ACC112 (cell line): Measurements from ENCODE around the gene FXN.
"Not testable (repeated sequence)": the region's sequence is repeated elsewhere in the genome, so short reads cannot be mapped to it uniquely, and the experiment has no call there.

Source experiments
- H2AFZ ChIP-seq: fragments of 200-600 bp; sonication (generic); one replicate; pipeline ENCODE4 v1.6.0; 2017; ENCODE audit warnings: antibody characterized with exemption, low read length; ENCODE audit not compliant: unreplicated experiment
- H3K27ac ChIP-seq: fragments of 200-600 bp; sonication (generic); 2 replicates; pipeline ENCODE4 v1.5.1; 2014; ENCODE audit warnings: low read depth, mild to moderate bottlenecking, antibody characterized with exemption, low read length, moderate library complexity
- H3K27me3 ChIP-seq: fragments of 200-600 bp; sonication (generic); 2 replicates; pipeline ENCODE4 v1.6.1; 2014; ENCODE audit warnings: mild to moderate bottlenecking, antibody characterized with exemption, low read length, moderate library complexity, mixed read lengths; ENCODE audit not compliant: insufficient read depth
- H3K36me3 ChIP-seq: fragments of 200-600 bp; sonication (generic); 2 replicates; pipeline ENCODE4 v1.6.1; 2016; ENCODE audit warnings: mild to moderate bottlenecking, antibody characterized with exemption, low read length, moderate library complexity, mixed read lengths; ENCODE audit not compliant: insufficient read depth
- H3K4me1 ChIP-seq: fragments of 200-600 bp; sonication (generic); one replicate; pipeline ENCODE4 v1.6.1; 2016; ENCODE audit warnings: low read length, mixed read lengths; ENCODE audit not compliant: insufficient read depth, unreplicated experiment, control insufficient read depth
- H3K4me3 ChIP-seq: fragments of 200-600 bp; sonication (generic); 2 replicates; pipeline ENCODE4 v1.5.1; 2014; ENCODE audit warnings: mild to moderate bottlenecking, low read depth, low read length
- H3K79me2 ChIP-seq: fragments of 200-600 bp; sonication (generic); one replicate; pipeline ENCODE4 v1.6.0; 2016; ENCODE audit warnings: low read length; ENCODE audit not compliant: control insufficient read depth, unreplicated experiment, insufficient read depth

Gene FXN

DNA sequence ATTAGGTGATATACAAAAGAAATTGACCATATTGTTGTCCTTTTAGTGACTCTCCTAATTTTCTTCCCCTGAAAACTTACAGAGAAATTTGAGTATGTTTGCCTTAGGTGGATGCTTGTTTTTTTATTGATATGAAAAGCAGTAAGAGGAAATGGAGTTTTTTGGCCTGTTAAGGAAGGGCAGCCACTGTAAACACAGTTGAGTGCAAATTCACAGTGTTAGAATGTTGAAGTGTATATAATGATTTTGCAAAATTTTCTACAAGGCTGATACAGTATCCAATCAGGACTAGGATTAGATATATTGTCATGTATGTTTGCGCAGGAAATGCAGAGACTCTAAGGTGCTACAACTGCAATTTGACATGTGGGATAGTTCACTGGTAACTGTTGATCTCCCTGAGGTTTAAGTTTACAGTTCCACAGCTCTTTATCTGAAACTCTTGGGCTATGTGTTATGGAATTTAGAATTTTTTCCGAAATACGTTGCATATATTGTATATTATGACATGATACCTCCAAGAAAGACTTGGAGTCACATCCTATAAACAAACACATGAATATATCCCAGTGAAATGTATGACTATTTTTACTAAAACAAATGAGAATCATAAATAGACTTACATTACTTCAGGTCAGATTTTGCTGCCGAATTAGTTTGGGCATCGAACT lies 62.5 kb downstream of the FXN start:
- Histone ChIP-seq H3K4me1 (peaks cover 10% of the 10 kb centered on the region), H3K27ac (peak overlapping the region; percentile 26; the same call in 1 of the 2 replicates), H2AFZ (no peak overlapping the region), H3K4me3 (no peak overlapping the region), H3K27me3 (no peaks in the 10 kb centered on the region), H3K36me3 (no peaks in the 10 kb centered on the region), H3K79me2 (no peaks in the 10 kb centered on the region)

DNA sequence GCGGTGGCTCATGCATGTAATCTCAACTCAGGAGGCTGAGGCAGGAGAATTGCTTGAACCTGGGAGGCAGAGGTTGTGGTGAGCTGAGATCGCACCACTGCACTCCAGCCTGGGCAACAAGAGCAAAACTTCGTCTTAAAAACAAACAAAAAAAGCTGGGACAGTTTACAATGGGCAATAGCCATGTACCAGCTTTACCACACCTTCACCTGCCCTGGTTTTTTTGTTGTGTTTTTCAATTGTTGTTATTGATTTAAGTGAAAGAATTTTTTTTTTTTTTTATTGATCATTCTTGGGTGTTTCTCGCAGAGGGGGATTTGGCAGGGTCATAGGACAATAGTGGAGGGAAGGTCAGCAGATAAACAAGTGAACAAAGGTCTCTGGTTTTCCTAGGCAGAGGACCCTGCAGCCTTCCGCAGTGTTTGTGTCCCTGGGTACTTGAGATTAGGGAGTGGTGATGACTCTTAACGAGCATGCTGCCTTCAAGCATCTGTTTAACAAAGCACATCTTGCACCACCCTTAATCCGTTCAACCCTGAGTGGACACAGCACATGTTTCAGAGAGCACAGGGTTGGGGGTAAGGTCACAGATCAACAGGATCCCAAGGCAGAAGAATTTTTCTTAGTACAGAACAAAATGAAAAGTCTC lies 67.9 kb downstream of the FXN start:
- not testable (repeated sequence) for H3K36me3 ChIP-seq, H2AFZ ChIP-seq, H3K4me1 ChIP-seq, H3K27ac ChIP-seq, H3K4me3 ChIP-seq, H3K27me3 ChIP-seq, H3K79me2 ChIP-seq

DNA sequence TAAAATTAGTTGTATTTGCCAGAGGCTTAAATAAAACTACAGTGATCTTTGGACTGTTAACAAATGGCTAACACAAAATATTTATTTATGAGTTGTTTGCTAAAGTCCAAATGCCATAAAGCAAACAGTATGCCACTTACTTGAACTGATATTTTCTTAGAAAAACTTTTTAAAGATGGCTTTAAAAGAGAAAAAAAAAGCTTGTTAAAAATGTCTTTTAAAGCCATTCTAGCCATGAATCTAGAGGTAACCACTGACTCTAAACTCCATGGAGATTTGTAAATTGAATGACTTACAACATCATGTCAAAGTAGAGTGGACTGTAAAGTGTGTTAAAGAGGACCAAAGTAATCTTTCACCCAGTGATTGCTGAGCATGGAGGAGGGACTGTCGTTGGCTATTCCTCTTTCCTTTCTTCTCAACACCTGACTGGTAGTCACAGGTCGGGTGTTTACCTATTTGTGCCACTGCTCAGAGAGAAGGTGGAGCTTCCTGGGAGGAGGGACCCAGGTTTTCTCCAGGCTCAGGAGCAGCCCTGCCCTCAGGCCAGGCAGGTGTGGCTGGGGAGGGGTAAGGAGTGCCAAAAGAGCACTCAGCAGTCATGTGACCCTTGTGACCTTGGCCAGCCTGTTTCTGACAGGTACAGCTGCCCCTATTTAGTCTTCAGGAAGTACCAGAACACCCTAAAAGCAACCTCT lies 69.4 kb downstream of the FXN start:
- Histone ChIP-seq H3K4me3 (no peak overlapping the region), H3K27ac (no peak overlapping the region), H2AFZ (no peak overlapping the region), H3K4me1 (peaks cover 4% of the 10 kb centered on the region), H3K79me2 (no peaks in the 10 kb centered on the region), H3K36me3 (no peaks in the 10 kb centered on the region), H3K27me3 (no peaks in the 10 kb centered on the region)

DNA sequence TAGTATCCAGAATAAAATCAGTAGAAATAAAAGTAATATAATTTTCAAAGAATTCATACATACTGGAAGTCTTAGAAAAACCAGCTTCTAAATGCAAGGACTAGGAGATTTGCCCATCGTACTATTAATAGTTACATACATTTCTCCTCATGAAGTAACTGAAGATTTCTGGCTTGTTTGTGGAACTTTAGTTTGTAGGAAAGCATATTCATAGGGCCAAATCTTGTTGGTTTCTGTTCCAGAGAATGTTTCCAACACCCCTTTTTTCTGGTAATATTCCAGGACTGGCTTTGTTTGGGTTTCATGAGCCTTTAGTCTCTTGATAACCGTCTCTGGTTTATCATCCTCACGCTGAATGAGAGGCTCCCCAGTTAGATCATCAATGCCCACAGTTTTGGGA lies 72.2 kb downstream of the FXN start:
- H3K27ac ChIP-seq, result 0 out of 2 replicates have a peak overlapping the region, but pooled peaks have one; percentile 10

DNA sequence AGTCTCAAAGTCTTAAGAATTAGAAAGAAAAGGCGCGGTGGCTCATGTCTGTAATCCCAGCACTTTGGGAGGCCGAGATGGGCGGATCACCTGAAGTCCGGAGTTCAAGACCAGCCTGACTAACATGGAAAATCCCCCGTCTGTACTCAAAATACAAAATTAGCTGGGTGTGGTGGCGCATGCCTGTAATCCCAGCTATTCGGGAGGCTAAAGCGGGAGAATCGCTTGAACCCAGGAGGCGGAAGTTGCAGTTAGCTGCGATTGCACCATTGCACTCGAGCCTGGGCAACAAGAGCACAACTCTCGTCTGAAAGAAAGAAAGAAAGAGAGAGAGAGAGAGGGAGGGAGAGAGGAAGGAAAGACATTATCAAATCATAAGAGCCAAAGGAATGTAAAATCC lies 73.2 kb downstream of the FXN start:
- H3K79me2 ChIP-seq, result not testable (repeated sequence)

More for the DNA sequence above, 72.2 kb downstream of the FXN start:
- H3K4me1 ChIP-seq, result peaks cover 4% of the 10 kb centered on the region
- H3K27me3 ChIP-seq, result no peaks in the 10 kb centered on the region
- no peaks in the 10 kb centered on the region for H3K36me3 ChIP-seq
- H2AFZ ChIP-seq, result no peak overlapping the region
- H3K79me2 ChIP-seq, result no peaks in the 10 kb centered on the region
- 0 out of 2 replicates have a peak overlapping the region, but pooled peaks have one; percentile 11 for H3K4me3 ChIP-seq

DNA sequence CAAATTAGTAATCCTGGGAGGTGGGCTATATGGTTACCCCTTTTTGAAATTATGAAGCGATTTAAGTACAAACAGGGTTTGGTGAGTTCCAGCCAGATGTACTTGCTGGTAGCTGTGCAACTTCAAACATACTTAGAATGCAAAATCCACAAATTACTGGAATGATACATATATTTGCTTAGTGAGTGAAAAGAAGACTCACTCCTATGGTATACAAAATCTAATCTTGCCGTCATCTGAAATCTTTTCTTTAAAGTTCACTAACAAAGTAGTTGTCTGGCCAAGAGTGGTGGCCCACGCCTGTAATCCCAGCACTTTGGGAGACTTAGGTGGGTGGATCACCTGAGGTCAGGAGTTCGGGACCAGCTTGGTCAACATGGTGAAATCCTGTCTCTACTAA lies 73.6 kb downstream of the FXN start:
- Histone ChIP-seq H3K4me1 (peaks cover 4% of the 10 kb centered on the region), H3K27me3 (no peaks in the 10 kb centered on the region), H3K79me2 (no peaks in the 10 kb centered on the region), H3K4me3 (no peak overlapping the region), H2AFZ (no peak overlapping the region), H3K27ac (no peak overlapping the region), H3K36me3 (no peaks in the 10 kb centered on the region)

More for the DNA sequence above, 73.2 kb downstream of the FXN start:
- not testable (repeated sequence) for H3K27me3 ChIP-seq, H3K36me3 ChIP-seq, H3K4me3 ChIP-seq, H3K4me1 ChIP-seq, H3K27ac ChIP-seq, H2AFZ ChIP-seq

DNA sequence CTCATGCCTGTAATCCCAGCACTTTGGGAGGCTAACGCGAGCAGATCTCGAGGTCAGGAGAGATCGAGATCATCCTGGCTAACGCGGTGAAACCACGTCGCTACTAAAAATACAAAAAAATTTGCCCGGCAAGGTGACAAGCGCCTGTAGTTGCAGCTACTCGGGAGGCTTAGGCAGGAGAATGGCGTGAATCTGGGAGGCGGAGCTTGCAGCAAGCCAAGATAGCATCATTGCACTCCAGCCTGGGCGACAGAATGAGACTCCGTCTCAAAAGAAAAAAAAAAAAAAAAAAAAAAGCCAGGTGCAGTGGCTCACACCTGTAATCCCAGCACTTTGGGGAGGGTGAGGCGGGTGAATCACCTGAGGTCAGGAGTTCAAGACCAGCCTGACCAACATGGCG lies 77.1 kb downstream of the FXN start:
- H3K4me3 ChIP-seq, H3K27ac ChIP-seq, H3K79me2 ChIP-seq, H3K27me3 ChIP-seq, H2AFZ ChIP-seq, H3K4me1 ChIP-seq, H3K36me3 ChIP-seq: not testable (repeated sequence)

DNA sequence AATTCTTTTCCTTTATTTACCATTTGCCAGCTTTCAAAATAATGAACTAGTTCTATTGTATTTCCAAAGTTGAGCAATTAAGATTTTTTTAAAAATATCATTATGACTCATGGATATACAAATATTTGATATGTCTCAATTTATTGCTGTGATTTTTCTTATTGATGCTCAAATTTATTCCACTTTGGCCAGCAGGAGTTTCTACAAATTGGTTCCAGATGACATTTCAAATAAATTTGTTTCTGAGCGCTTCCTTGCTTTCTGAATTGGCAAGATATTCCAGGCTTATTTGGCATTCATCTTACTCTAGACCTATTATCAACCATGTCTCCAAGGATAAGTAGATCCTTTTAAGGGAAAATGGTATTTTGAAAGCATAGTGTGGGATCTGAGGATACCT lies 80.1 kb downstream of the FXN start:
- no peak overlapping the region for H2AFZ ChIP-seq
- no peaks in the 10 kb centered on the region for H3K27me3 ChIP-seq
- peaks cover 5% of the 10 kb centered on the region for H3K4me1 ChIP-seq
- H3K27ac ChIP-seq, result no peak overlapping the region
- no peaks in the 10 kb centered on the region for H3K36me3 ChIP-seq
- no peak overlapping the region for H3K4me3 ChIP-seq
- H3K79me2 ChIP-seq, result no peaks in the 10 kb centered on the region

DNA sequence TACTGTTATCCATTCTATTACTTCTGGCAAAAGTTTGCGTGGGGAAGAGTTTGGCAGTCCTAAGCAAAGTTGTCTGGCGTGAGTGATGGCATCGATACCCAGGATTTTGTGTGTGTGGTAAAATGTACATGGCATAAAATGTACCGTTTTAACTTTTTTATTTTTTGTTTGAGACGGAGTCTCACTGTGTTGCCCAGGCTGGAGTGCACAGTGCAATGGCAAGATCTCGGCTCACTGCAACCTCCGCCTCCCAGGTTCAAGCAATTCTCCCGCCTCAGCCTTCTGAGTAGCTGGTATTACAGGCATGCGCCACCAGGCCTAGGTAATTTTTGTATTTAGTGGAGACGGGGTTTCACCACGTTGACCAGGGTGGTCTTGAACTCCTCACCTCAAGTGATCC lies 83.1 kb downstream of the FXN start:
- no peak overlapping the region for H3K4me3 ChIP-seq
- no peak overlapping the region for H3K27ac ChIP-seq
- H3K27me3 ChIP-seq, result no peaks in the 10 kb centered on the region
- H2AFZ ChIP-seq, result no peak overlapping the region
- no peaks in the 10 kb centered on the region for H3K36me3 ChIP-seq
- no peaks in the 10 kb centered on the region for H3K79me2 ChIP-seq
- H3K4me1 ChIP-seq, result peaks cover 13% of the 10 kb centered on the region

DNA sequence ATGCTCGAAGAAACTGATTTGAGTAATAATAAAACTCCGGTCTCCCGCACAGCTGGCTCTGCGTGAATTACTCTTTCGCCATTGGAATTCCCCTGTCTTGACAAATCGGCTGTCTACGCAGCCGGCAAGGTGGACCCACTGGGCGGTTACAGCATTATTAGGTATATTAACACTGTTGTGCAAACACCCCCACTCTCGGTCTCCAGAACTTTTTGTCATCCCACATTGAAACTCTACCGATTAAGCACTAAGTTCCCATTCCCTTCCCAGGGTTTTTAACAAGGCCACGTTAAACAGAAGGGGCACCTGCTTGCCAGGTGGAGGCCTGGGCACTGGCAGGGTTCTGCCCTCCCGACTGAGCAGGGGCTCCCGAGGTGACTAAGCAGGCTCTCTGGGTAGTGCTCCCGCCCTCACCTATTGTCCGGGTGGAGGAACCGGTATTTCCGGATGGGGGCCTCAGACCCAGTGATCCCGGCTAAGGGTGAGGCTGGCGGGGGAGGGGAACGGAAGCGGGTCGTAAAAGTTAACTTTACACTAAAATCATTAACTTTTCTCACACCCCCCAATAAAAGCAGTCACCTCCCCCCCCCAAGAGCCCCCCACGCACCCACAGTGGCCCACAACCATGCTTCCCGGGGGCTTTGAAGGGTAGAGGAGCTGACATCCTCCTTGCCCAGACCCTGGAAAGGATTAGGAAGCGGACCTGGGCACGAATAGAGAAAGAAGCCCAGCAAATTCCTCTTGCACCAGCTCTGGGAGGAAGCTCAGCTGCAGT lies 85.0 kb downstream of the FXN start:
- Histone ChIP-seq H2AFZ (peak overlapping the region; percentile 91), H3K27ac (no peak overlapping the region), H3K36me3 (no peaks in the 10 kb centered on the region), H3K4me3 (peak overlapping the region; percentile 91), H3K79me2 (no peaks in the 10 kb centered on the region), H3K27me3 (no peaks in the 10 kb centered on the region), H3K4me1 (peaks cover 10% of the 10 kb centered on the region)
